ENCODE data around the gene TGFBRAP1. TPM values are rescaled to one million over a fixed set of nuclear protein-coding genes. Genes with fewer than 3 reads are reported as not detected.

The TGFBRAP1 gene
- total and polyA plus RNA-seq, 3 experiments from 2014 or later = 30.8 to 32.1 (median 30.8) TPM

GRCh38 chr2:105321875-105322646 is 7.5 kb downstream of the TGFBRAP1 start:
- Mint-ChIP-seq H3K36me3 (peaks cover 0 to 24% (median 4%) of the 10 kb centered on the region in 3 donors), H3K9me3 (no peaks in the 10 kb centered on the region), H3K27me3 (no peaks in the 10 kb centered on the region), H3K27ac (peak overlapping the region in 7 of 8 donors; percentile 8 to 95 (median 51)), H3K4me1 (peaks cover 53 to 75% (median 70%) of the 10 kb centered on the region in 3 donors), H3K4me3 (no peak overlapping the region)
- CTCF ChIA-PET = interaction anchor here (0.9 to 1.3 kb wide), 3 partner anchors 9 to 34 kb away, joined by 3 read pairs; no protein-coding TSS in a partner anchor
- H3K27ac ChIP-seq (ENCODE audit: low read depth, low read length) = no peak overlapping the region
- no peaks in the 10 kb centered on the region for H3K36me3 ChIP-seq (ENCODE audit: insufficient read depth, low read length)
- no peaks in the 10 kb centered on the region for H3K9me3 ChIP-seq (ENCODE audit: low read length)
- POLR2A ChIA-PET = interaction anchor here (0.5 kb wide), 1 partner anchor 8 kb away, joined by 21 read pairs; no protein-coding TSS in a partner anchor
- no peak for DNase-seq
- no peak overlapping the region for H3K4me3 ChIP-seq (ENCODE audit: low read length)
- H3K27me3 ChIP-seq (ENCODE audit: insufficient read depth, low read length, poor library complexity, severe bottlenecking) = no peaks in the 10 kb centered on the region
- no peaks in the 10 kb centered on the region for H3K4me1 ChIP-seq (ENCODE audit: insufficient read depth, low read length)

GRCh38 chr2:105320651-105321215 is 8.8 kb downstream of the TGFBRAP1 start:
- Mint-ChIP-seq H3K9me3 (no peaks in the 10 kb centered on the region), H3K27ac (peak overlapping the region in 2 of 8 donors; percentile 3 to 26), H3K4me3 (no peak overlapping the region), H3K36me3 (peaks cover 0 to 24% (median 4%) of the 10 kb centered on the region in 3 donors), H3K4me1 (peaks cover 48 to 71% (median 56%) of the 10 kb centered on the region in 3 donors), H3K27me3 (no peaks in the 10 kb centered on the region)
- Histone ChIP-seq H3K27ac (ENCODE audit: low read depth, low read length) (no peak overlapping the region), H3K4me3 (ENCODE audit: low read length) (no peak overlapping the region), H3K4me1 (ENCODE audit: insufficient read depth, low read length) (no peaks in the 10 kb centered on the region), H3K27me3 (ENCODE audit: insufficient read depth, low read length, poor library complexity, severe bottlenecking) (no peaks in the 10 kb centered on the region), H3K9me3 (ENCODE audit: low read length) (no peaks in the 10 kb centered on the region), H3K36me3 (ENCODE audit: insufficient read depth, low read length) (no peaks in the 10 kb centered on the region)
- DNase-seq = no peak
- POLR2A ChIA-PET = no interaction called here
- CTCF ChIA-PET = interaction anchor here (0.8 kb wide), 1 partner anchor 12 kb away, joined by 3 read pairs; no protein-coding TSS in a partner anchor

- H3K4me3 Mint-ChIP-seq = no peak overlapping the region
- DNase-seq = no peak
- Histone ChIP-seq H3K36me3 (ENCODE audit: insufficient read depth, low read length) (no peaks in the 10 kb centered on the region), H3K4me1 (ENCODE audit: insufficient read depth, low read length) (no peaks in the 10 kb centered on the region), H3K4me3 (ENCODE audit: low read length) (no peak overlapping the region), H3K9me3 (ENCODE audit: low read length) (no peaks in the 10 kb centered on the region), H3K27me3 (ENCODE audit: insufficient read depth, low read length, poor library complexity, severe bottlenecking) (no peaks in the 10 kb centered on the region), H3K27ac (ENCODE audit: low read depth, low read length) (no peak overlapping the region)
- no peaks in the 10 kb centered on the region for H3K9me3 Mint-ChIP-seq
- H3K27ac Mint-ChIP-seq = no peak overlapping the region
- H3K27me3 Mint-ChIP-seq = no peaks in the 10 kb centered on the region
- POLR2A ChIA-PET = no interaction called here
- CTCF ChIA-PET = no interaction called here
- peaks cover 0 to 7% (median 4%) of the 10 kb centered on the region in 3 donors for H3K36me3 Mint-ChIP-seq
- peaks cover 41 to 57% (median 49%) of the 10 kb centered on the region in 3 donors for H3K4me1 Mint-ChIP-seq
These were observed 11.6 kb downstream of the TGFBRAP1 start for GRCh38 chr2:105317937-105318336.

GRCh38 chr2:105315314-105315713 is 14.2 kb downstream of the TGFBRAP1 start:
- Histone ChIP-seq H3K4me3 (ENCODE audit: low read length) (no peak overlapping the region), H3K36me3 (ENCODE audit: insufficient read depth, low read length) (no peaks in the 10 kb centered on the region), H3K4me1 (ENCODE audit: insufficient read depth, low read length) (no peaks in the 10 kb centered on the region), H3K27ac (ENCODE audit: low read depth, low read length) (no peak overlapping the region), H3K9me3 (ENCODE audit: low read length) (no peaks in the 10 kb centered on the region), H3K27me3 (ENCODE audit: insufficient read depth, low read length, poor library complexity, severe bottlenecking) (no peaks in the 10 kb centered on the region)
- no peak for DNase-seq
- Mint-ChIP-seq H3K27me3 (no peaks in the 10 kb centered on the region), H3K4me3 (no peak overlapping the region), H3K9me3 (no peaks in the 10 kb centered on the region), H3K27ac (peak overlapping the region in 3 of 8 donors; percentile 19 to 85 (median 59)), H3K4me1 (peaks cover 36 to 52% (median 46%) of the 10 kb centered on the region in 3 donors), H3K36me3 (peaks cover 0 to 7% (median 4%) of the 10 kb centered on the region in 3 donors)
- CTCF ChIA-PET = no interaction called here
- POLR2A ChIA-PET = no interaction called here

- CTCF ChIA-PET = no interaction called here
- H3K27ac Mint-ChIP-seq = peak overlapping the region in 1 of 8 donors; percentile 14
These were observed 15.7 kb downstream of the TGFBRAP1 start for GRCh38 chr2:105313877-105314276.

GRCh38 chr2:105309147-105309545 is 20.4 kb downstream of the TGFBRAP1 start:
- peak overlapping the region in 4 of 8 donors; percentile 3 to 79 (median 34) for H3K27ac Mint-ChIP-seq
- H3K4me3 Mint-ChIP-seq = no peak overlapping the region
- no peak for DNase-seq
- no peaks in the 10 kb centered on the region for H3K27me3 ChIP-seq (ENCODE audit: insufficient read depth, low read length, poor library complexity, severe bottlenecking)
- no peaks in the 10 kb centered on the region for H3K9me3 ChIP-seq (ENCODE audit: low read length)
- CTCF ChIA-PET = interaction anchor here (1.3 kb wide), 1 partner anchor 11 kb away, joined by 3 read pairs; no protein-coding TSS in a partner anchor
- no peak overlapping the region for H3K4me3 ChIP-seq (ENCODE audit: low read length)
- H3K4me1 Mint-ChIP-seq = peaks cover 33 to 58% (median 38%) of the 10 kb centered on the region in 3 donors
- H3K27ac ChIP-seq (ENCODE audit: low read depth, low read length) = no peak overlapping the region
- H3K9me3 Mint-ChIP-seq = no peaks in the 10 kb centered on the region
- no peaks in the 10 kb centered on the region for H3K27me3 Mint-ChIP-seq
- POLR2A ChIA-PET = no interaction called here
- no peaks in the 10 kb centered on the region for H3K36me3 ChIP-seq (ENCODE audit: insufficient read depth, low read length)
- no peaks in the 10 kb centered on the region for H3K4me1 ChIP-seq (ENCODE audit: insufficient read depth, low read length)
- peaks cover 10 to 49% (median 11%) of the 10 kb centered on the region in 3 donors for H3K36me3 Mint-ChIP-seq

More at GRCh38 chr2:105313877-105314276, 15.7 kb downstream of the TGFBRAP1 start:
- Histone ChIP-seq H3K27ac (ENCODE audit: low read depth, low read length) (no peak overlapping the region), H3K36me3 (ENCODE audit: insufficient read depth, low read length) (no peaks in the 10 kb centered on the region), H3K9me3 (ENCODE audit: low read length) (no peaks in the 10 kb centered on the region), H3K4me3 (ENCODE audit: low read length) (no peak overlapping the region), H3K4me1 (ENCODE audit: insufficient read depth, low read length) (no peaks in the 10 kb centered on the region), H3K27me3 (ENCODE audit: insufficient read depth, low read length, poor library complexity, severe bottlenecking) (no peaks in the 10 kb centered on the region)
- no peak for DNase-seq
- H3K9me3 Mint-ChIP-seq = no peaks in the 10 kb centered on the region
- H3K27me3 Mint-ChIP-seq = no peaks in the 10 kb centered on the region
- peaks cover 0 to 15% (median 6%) of the 10 kb centered on the region in 3 donors for H3K36me3 Mint-ChIP-seq
- H3K4me3 Mint-ChIP-seq = no peak overlapping the region
- H3K4me1 Mint-ChIP-seq = peaks cover 38 to 54% (median 45%) of the 10 kb centered on the region in 3 donors
- POLR2A ChIA-PET = no interaction called here

GRCh38 chr2:105308382-105309146 is 21.0 kb downstream of the TGFBRAP1 start:
- Mint-ChIP-seq H3K27ac (peak overlapping the region in 3 of 8 donors; percentile 9 to 61 (median 46)), H3K4me3 (peak overlapping the region in 1 of 7 donors; percentile 28), H3K27me3 (no peaks in the 10 kb centered on the region), H3K4me1 (peaks cover 36 to 59% (median 36%) of the 10 kb centered on the region in 3 donors), H3K9me3 (no peaks in the 10 kb centered on the region), H3K36me3 (peaks cover 10 to 52% (median 11%) of the 10 kb centered on the region in 3 donors)
- Histone ChIP-seq H3K4me3 (ENCODE audit: low read length) (no peak overlapping the region), H3K27me3 (ENCODE audit: insufficient read depth, low read length, poor library complexity, severe bottlenecking) (no peaks in the 10 kb centered on the region), H3K9me3 (ENCODE audit: low read length) (no peaks in the 10 kb centered on the region), H3K36me3 (ENCODE audit: insufficient read depth, low read length) (no peaks in the 10 kb centered on the region), H3K27ac (ENCODE audit: low read depth, low read length) (no peak overlapping the region), H3K4me1 (ENCODE audit: insufficient read depth, low read length) (peaks cover 2% of the 10 kb centered on the region)
- ChIA-PET POLR2A (no interaction called here), CTCF (interaction anchor here (1.3 kb wide), 1 partner anchor 12 kb away, joined by 3 read pairs; no protein-coding TSS in a partner anchor)
- DNase-seq = no peak

All from CD8-positive, alpha-beta memory T cell (primary cell).